Measurements from ENCODE around the gene PEF1. TPM values are rescaled to one million over a fixed set of nuclear protein-coding genes. Genes with fewer than 3 reads are reported as not detected.

PEF1 gene, protein sequence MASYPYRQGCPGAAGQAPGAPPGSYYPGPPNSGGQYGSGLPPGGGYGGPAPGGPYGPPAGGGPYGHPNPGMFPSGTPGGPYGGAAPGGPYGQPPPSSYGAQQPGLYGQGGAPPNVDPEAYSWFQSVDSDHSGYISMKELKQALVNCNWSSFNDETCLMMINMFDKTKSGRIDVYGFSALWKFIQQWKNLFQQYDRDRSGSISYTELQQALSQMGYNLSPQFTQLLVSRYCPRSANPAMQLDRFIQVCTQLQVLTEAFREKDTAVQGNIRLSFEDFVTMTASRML
- polyA plus RNA-seq (ENCODE audit: insufficient read length in 3 of 3): 10 to 100 TPM; 77.6 to 82.8 (median 79.4) TPM

DNA sequence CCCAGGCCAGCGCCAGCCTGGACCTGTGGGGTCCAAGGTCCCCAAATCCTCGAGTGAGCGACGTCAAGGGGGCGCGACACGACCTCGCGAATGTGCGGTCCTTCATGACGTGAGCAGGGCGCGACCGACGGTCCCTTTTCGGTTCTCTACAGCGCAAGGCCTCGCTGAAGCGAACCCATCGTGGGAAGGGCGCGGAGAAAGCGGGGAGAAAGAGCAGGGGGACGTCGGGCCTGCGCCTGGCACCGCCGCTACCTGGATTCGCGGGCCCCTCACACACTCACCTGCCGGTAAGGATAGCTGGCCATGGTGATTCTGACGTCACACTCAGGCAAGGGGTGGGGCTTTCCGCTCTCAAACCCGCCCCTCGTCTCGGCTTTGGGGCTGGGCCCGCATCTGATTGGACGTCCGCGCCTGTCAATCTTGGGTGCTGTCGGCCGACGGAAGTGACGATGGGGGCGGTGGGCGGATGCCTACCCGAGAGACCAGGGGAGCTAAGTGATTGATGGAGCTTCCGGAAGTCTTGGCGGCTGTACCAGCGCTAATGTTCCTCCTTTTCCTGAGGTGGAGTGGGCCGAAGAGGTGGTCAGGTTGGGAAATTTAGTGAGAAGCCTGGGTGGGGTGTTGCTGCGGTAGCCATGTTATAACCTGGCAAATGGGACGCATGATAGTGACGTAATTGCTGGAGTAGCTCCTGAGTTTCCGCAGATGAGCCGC, at the start of gene PEF1:
Gene PEF1, minus strand, starts transcription at position 317 of the 714 bp plus-strand sequence. Its CDS starts 12 bp downstream, at position 305.
- peak; percentile 97 to 99 (median 99) for DNase-seq (ENCODE audit: low read depth in 3 of 3, low spot score in 2 of 3)

DNA sequence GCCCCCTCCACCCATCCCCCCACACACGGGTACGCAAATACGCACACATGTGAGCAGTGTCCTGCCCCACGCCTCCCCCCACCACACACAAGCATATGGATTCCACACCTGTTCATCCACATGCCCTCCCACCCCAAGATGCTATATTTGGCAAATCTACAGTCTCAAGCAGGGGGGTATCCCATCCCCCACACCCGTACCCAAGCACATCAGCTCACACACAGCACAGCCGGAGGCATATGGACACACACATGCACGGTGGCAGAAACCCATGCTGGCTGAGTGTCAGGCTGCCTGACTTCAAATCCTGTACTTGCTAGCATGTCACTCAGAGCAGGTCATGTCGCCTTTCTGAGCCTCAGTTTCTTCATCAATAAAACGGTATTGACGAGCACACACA, 48.6 kb upstream of the PEF1 start:
- DNase-seq (ENCODE audit: low read depth in 3 of 3, low spot score in 2 of 3): no peak

DNA sequence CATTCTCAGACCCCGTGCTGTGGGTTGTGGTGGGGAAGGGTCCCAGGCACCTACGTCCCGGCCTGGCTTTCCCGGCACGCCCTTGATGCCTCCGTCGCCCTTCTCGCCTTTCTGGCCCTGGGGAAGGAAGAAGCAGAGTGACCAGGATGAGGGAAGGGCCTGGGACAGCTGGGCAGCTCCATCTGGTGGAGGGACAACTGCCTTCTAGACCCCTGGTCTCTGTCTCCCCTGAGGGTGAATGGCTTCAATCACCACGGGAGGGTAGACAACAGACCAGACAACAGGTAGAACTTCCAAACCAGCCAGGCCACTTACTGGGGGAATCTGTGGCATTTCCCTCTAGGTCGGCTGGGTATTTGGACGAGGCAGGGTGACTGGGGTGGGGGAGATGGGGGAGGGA, 47.3 kb upstream of the PEF1 start:
- DNase-seq (ENCODE audit: low read depth in 3 of 3, low spot score in 2 of 3): no peak

DNA sequence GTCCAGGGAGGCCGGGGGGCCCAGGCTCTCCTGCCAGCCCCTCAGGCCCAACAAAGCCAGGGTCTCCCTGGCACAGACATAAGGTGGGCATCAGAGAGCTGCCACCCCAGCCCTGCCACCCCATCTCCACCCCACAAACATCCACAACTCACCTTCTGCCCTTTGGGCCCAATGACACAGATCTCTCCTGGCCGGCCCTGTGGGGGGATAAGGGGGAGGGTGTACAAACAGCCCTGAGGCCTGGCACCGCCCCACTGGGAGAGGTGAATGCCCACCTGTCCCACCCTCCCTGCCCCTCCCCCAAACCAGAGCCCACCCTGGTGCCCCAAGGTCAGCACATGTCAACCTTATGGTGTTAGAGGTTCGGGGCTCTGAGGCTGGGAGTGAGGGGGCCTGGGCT, 46.8 kb upstream of the PEF1 start:
- no peak for DNase-seq (ENCODE audit: low read depth in 3 of 3, low spot score in 2 of 3)

DNA sequence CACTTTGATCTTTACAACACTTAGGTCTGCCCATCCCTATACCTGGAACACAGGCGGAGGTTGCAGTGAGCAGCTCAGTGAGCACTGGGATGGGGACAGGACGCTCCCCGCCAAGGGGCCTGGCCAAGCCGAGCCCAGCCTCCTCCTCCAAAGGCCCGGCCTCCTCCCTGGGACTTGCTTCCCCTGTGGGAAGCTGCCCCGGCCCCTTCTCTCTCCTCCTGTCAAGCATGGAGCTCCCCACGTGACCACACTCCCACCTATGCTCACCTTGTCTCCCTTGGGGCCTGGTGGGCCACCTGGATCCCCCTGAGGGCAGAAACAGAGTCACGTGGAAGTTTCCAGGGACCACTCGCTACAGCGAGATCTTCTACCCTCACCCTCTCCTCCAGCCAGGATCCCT, 46.2 kb upstream of the PEF1 start:
- DNase-seq (ENCODE audit: low read depth in 3 of 3, low spot score in 2 of 3): no peak

DNA sequence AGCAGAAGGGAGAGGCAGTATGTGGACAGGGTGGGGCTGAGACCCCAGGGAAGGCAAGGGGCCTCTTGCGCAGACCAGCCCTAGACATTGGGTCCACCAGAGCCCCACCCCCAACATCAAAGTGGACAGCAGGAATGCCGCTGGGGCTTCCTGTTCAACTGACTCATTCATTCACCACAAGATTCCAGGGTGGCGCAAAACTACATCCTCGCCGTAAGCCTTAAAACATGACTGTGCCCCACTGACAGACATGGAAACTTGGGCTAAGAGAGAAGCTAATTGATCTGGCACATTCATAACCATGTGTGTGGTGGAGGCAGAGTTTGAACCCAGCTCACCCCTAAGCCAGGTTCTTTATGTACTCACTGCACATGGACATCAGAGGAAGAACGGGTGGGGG, 45.2 kb upstream of the PEF1 start:
- no peak for DNase-seq (ENCODE audit: low read depth in 3 of 3, low spot score in 2 of 3)

DNA sequence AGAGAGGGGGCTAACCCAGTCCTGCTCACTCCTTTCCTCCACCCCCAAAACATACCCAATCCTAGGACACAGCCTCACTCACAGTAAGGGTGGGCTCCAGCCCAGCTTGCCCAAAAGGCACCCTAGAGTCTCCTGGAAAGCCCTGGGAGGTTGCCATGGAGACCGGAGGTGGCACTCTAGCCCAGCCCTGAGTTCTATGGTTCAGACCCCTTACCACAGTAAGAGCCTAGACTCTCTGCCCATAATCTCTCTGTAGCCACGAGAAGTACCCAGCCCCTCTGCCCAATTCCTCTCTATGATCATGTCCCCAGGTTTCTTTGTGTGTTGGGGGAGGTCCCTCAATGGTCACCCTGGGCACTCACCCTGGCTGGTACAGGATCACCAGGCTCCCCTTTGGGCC, 44.7 kb upstream of the PEF1 start:
- no peak for DNase-seq (ENCODE audit: low read depth in 3 of 3, low spot score in 2 of 3)

DNA sequence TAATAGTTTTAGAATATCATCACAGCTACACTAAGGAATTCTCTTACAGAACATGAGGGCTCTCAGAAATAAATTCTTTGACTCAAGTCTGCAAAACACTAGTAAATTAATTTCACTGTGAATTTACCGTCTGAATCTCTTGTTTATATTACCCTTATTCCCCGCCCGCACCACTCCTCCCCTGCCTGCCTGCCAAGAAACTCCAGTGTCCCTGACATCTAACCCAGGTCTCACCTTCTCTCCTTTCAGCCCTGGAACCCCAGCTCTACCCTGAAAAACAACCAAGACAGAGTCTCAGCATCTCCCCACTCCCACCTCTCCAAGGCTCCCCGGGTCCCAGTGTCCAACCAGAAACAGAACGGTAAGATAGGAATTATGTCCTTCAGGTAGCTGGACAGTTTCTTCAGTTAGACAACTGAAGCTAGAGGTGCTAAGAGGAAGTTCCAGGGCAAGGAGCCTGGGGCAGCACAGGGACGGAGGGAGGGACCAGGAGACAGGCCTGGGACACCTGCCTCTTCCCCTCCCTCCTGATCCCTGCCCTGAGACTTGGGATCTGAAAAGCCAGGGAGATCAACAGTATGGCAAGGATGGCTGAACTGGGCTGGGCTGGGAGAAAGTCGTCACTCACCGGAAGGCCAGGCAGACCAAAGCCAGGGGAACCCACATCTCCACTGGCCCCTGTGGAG, 43.7 kb upstream of the PEF1 start:
- DNase-seq (ENCODE audit: low read depth in 3 of 3, low spot score in 2 of 3): no peak

DNA sequence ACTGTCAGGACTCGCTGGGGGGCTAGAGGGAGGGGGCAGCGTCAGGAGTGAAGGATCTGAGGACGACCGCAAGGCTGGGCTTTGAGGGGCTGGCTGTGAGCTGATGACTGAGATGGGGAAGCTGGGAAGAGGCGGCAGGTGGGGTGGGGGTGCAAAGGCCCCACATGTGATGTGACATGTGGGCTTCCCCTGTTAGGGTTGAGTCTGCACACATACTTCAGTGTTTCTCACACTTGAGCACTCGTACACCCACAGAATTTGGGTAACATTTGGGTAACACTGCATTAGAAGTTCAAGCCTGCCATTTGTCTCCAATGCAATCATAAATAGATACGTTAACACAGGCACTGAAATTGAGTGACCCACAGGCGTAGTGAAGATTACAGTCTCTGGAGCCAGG, 42.9 kb upstream of the PEF1 start:
- DNase-seq (ENCODE audit: low read depth in 3 of 3, low spot score in 2 of 3): no peak

DNA sequence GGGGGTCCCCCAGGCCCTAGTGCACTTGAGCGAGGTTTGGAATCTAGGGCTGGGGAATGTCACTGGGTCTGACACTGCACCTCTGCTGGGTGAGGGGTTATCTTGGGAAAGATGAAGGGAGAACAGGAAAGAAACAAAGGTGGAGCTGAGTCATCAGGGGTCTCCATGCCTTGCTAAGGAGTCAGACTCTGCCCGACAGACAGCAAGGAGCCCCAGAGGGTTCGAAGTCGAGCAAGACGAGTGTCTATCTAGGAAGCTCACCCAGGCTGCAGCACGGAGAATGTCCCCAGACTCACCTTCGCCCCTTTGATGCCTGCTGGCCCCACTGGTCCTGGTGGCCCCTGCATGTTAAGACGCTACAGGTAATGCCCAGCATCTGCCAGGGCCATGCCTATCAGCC, 41.1 kb upstream of the PEF1 start:
- DNase-seq (ENCODE audit: low read depth in 3 of 3, low spot score in 2 of 3): no peak

DNA sequence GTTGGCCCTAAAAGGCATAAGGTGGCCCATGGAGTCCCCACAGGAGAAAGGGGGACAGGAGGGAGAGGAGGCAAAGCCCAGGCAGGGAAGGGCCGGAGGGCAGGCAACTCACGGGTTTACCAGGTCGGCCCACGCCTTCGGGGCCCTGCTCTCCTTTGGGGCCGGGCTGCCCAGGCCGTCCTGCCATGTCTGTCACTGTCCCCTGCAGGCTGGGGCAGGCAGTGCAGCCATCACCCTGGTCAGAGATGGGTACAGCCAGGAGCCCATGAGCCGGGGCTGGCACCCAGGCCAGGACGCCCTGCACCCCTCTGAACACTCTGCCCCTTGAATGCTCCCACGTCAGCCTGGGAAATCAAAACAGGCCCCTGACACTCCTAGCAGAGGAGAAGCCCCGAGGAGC, 39.3 kb upstream of the PEF1 start:
- DNase-seq (ENCODE audit: low read depth in 3 of 3, low spot score in 2 of 3): no peak

DNA sequence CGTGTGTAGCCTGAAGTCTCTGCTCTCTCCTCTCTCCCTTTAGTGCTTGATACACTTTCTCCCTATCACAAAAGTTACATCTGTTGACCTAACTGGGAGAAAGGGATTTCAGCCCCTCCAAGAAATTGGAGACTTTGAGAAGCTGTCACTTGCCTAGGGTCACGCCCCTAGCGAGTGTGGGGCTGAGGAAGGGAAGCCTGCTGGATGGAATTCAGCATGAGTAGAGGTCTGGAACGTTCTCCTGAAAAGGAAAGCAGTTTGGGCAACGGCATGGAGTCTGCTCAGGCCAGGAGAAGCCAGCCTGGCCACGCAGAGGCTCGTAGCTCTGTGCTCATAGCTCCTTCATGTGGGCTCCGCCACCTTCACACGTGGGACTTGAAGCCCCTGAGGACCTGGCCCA, 36.7 kb upstream of the PEF1 start:
- DNase-seq (ENCODE audit: low read depth in 3 of 3, low spot score in 2 of 3): no peak

DNA sequence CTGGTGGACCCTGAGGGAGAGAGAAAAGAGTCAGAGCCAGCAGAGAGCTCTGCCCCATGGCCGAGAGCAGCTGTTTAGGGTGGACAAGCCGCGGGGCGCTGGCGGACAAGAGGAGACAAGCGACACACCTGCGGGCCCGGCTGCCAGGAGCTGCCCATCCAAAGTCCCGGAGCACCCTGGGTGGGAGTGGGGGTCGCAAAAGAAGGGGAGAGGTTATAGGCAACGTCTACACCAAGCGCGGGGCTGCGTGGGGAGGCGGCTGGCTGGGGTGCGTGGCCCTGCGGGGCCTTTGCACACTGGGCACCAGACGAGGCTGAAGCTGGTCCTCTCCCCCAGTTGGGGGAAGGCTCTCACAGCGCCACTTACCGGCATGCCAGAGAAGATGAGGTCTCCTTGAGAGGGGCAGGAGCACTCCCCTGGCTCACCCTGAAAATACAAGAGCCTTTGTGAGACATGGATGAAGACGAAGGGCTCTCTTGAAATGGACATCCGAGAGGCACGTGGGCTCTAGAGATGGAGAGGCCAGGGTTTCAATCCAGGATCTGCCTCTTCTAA, 35.1 kb upstream of the PEF1 start:
- no peak for DNase-seq (ENCODE audit: low read depth in 3 of 3, low spot score in 2 of 3)

DNA sequence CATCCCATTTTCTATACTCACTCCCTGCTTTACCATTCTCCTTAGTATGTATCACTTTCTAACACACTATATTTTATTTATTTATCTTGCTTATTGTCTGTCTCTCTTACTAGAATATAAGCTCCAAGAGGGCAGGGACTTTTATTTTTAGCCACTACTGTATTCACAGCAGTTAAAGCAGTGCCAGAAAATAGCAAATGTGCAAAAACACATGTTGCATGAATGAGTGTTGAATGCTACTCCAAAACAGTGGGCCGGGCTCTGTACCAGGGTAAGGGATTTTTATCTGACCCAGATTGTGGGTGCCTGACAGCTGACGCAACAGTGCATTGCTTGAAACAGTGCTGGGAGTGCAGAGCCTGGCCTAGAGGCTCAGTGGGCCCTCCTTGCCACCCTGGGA, 34.4 kb upstream of the PEF1 start:
- DNase-seq (ENCODE audit: low read depth in 3 of 3, low spot score in 2 of 3): no peak

DNA sequence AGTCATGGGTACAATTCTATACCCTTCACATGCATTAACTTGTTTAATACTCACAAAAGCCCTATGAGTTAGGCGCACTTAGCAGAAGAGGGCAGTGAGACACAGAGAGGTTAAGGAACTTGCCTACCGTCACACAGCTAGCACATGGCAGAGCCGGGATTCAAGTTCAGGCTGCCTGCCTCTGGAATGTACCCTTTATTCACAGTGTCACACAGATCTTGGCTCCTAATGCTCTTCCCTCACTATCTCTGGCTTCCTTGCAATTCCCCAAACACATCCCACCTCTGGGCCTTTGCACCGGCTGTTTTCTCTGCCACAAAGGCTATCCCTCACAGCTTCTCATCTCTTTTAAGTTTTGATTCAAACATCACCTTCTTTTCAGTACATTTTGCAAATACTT, 34.0 kb upstream of the PEF1 start:
- DNase-seq (ENCODE audit: low read depth in 3 of 3, low spot score in 2 of 3): no peak

DNA sequence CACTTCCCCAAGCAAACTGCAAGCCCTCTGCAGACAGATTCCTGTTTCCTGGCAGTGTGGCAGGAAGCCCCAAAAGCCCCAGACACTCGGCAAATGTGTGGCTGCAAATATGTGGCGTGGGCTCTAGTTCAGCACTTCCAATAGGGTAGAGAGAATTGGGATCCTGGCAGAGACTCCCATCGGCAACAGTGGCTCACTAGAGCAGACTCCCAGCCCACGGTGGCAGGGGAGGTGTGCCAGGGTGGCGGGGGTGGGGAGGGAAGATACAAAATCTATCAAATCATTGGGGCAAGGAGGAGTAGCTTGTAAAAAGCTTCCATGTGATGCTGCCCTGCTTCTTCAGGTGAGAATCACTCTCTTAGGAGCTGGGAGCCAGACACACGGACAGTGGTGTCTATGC, 33.3 kb upstream of the PEF1 start:
- DNase-seq (ENCODE audit: low read depth in 3 of 3, low spot score in 2 of 3): no peak

DNA sequence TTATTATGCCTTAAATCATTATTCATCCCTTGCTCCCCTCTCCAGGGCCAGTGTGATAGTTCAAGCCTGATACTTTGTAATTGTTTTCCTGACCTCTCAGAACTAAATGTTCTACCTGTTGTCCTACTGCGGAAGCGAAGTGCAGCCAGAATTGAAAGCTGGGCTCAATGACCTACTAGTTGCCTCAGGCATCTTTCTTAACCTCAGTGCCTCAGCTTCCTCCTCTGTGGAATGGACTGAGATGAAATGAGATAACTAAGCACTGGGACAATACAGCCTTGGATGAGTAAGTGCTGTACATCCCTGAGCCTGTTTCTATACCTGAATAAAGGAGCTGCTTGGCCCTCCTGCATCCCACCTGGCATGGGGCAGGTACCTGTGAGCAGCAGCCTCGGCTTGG, 32.7 kb upstream of the PEF1 start:
- no peak for DNase-seq (ENCODE audit: low read depth in 3 of 3, low spot score in 2 of 3)

DNA sequence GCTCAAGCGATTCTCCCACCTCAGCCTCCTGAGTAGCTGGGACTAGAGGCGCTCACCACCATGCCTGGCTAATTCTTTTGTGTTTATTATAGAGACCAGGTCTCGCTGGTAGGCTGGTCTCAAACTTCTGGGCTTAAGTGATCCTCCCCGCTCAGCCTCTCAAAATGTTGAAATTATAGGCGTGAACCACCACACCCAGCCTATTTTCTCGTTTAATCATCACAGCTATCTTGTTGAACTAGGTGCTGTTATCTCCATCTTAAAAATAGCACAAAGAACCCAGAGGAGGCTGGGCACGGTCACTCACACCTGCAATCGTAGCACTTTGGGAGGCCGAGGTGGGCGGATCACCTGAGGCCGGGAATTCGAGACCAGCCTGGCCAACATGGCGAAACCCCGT, 31.1 kb upstream of the PEF1 start:
- no peak for DNase-seq (ENCODE audit: low read depth in 3 of 3, low spot score in 2 of 3)

DNA sequence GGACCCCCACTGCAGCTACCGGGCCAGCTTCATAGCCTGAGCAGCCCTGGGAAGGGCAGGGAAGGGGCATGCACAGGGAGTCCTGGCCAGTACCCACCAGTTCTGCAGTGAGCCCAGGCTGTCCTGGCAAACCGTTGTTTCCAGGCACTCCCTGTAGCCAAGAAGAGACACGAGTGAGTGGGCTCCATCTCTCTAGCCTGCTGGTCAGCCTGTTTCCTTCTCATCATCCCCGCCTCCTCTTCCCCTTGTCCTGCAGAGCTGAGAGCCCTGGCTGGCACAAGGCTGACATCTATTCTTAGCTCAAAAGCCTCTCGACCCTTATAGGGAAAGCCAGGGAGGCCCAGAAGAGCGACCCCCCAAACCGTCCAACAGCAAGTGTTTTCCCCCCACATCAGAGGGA, 30.5 kb upstream of the PEF1 start:
- no peak for DNase-seq (ENCODE audit: low read depth in 3 of 3, low spot score in 2 of 3)

DNA sequence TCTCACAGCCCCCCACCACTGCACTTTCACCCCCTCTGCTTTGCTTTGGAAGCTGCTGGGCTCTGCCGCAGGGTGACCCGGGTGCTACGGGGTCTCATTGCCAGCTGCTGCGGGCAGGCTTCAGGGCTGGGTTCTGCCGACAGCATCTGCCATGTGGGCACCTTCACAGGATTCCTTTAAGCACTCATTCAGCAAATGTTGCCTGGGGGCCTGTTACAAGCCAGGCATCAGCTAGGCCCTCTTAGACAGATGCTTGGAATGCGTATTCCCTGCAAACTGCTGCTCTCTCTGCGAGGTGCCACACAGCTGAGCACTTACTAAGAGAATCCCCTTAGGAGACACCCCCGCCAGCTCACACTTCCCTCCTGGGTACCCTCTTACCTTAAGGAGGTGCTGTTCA, 29.9 kb upstream of the PEF1 start:
- DNase-seq (ENCODE audit: low read depth in 3 of 3, low spot score in 2 of 3): no peak

DNA sequence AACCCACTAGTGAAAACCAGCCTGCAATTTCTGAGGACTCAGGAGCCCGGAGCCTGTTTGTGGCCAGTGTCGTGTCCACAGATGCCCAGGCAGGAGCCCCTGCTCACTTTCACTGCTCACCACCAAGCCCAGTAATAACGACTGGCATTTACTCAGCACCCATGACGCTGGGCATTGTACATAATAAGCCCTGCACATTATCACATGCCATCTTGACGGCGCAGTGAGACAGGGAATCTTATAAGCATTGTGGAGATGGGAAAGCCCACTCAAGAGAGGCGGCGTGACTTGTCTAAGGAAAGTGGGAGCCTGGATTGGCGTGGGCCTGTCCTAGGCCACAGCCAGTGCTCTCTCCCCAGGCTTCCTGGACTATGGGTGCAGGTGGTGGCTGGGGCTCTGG, 28.8 kb upstream of the PEF1 start:
- DNase-seq (ENCODE audit: low read depth in 3 of 3, low spot score in 2 of 3): no peak

DNA sequence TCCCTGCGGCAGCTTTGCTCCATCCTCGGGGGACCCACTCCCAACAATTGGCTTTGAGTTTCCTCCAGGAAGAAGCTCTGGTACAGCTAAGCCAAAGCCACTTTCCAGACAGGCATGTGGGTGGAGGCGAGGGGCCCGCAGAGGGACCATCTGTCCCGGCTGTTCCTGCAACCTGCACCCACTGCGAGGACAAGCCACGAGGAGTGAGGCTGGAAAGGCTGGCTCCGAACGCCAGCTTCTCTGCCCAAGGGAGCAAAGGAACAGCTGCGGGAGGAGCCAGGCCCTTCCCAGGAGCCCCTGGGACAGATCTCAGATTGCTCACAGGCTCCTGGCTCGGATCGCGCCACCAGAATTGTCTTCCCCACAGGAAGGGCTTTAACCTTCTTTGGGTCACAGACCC, 28.3 kb upstream of the PEF1 start:
- no peak for DNase-seq (ENCODE audit: low read depth in 3 of 3, low spot score in 2 of 3)
